PFSK-1 (cell line): ENCODE results near the gene TMEM259.

Experiments
- POLR2AphosphoS5 ChIP-seq: IDR thresholded peaks from 2 replicates; pipeline ENCODE4 v1.6.1; 2012; ENCODE audit warnings: low read depth, mild to moderate bottlenecking, control low read depth, low read length, moderate library complexity
- SIN3A ChIP-seq: IDR thresholded peaks from 2 replicates; pipeline ENCODE4 v1.6.1; 2012; ENCODE audit warnings: mild to moderate bottlenecking, low read length, moderate library complexity, borderline replicate concordance; ENCODE audit not compliant: insufficient read depth

DNA sequence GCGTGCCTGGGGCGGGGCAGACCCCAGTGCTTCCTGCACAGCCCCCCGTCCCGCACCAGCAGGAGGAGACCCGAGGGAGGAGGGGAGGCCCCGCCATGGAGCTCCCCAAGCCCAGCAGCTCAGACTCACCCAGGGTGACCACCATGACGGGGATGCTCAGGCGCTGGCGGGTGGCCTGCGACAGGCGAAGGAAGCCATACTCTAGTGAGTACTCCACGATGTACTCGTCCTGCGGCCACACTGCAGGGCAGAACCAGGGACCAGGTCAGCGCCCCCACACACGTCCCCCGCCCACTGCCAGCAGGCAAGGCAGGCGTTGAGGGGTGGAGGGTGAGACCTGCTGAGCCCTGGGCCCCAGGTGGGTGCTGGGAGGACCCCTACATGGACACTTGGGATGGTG is 8.6 kb downstream of the TMEM259 start:
- TF ChIP-seq POLR2AphosphoS5 (no peak), SIN3A (no peak)
